Frontal cortex (tissue), 4 donors: ENCODE data around the gene NUTM2B. TPM values are rescaled to one million over a fixed set of nuclear protein-coding genes. Genes with fewer than 3 reads are reported as not detected.
"Not testable (repeated sequence)": the region's sequence is repeated elsewhere in the genome, so short reads cannot be mapped to it uniquely, and the experiment has no call there.

Source experiments
- DNase-seq, 2 donors: peaks; one replicate each; pipeline ENCODE4 v3.0.0; 2012; ENCODE audit warnings: low spot score in 2 of 2
- FAIRE-seq: peaks from 2 replicates; lab custom pipeline; 2012; peaks lifted over from hg19 to GRCh38; lab: Jason Lieb, UNC
- total RNA-seq: library from RNA; depleted of rRNA; stranded (reverse); fragments of >200 nt; gene quantifications from one replicate; pipeline ENCODE4 v1.2.3, GENCODE V29; 2014
- donor health status: control.
- donor health status: control.
- donor health status: control.

The NUTM2B gene
- total RNA-seq, 1 donor from 2014 or later = 1.6 TPM

DNA sequence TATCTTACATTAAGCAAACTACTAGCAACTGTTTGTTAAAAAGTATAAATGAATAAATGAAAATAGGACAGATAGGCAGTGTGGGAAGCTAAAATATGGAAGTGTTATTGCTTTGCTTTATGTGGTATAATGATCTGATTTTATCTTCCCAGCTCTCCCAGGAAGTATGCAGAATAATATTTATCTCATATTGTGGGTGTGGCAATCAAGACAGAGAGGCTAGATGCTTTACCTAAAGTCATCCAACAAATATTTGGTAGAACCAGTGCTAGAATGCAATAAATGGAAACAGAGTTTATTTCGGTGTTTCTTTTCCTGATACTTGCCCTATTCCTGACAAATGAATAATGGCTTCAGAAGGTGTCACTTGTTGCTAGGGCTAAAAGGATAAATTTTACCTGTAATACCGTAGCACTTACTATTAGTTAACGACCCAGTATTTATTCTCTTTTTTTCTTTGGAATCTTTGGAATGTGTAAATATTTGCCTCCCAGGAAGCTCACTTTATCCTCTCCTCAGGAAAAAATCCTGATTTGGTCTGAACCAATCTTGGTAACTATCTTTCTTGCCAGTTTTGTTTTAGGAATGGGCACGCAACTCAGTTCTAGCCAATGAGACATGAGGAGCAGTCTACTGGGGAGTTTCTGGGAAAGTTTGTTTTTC lies 14.0 kb downstream of the NUTM2B start:
- not testable (repeated sequence) for FAIRE-seq, DNase-seq

DNA sequence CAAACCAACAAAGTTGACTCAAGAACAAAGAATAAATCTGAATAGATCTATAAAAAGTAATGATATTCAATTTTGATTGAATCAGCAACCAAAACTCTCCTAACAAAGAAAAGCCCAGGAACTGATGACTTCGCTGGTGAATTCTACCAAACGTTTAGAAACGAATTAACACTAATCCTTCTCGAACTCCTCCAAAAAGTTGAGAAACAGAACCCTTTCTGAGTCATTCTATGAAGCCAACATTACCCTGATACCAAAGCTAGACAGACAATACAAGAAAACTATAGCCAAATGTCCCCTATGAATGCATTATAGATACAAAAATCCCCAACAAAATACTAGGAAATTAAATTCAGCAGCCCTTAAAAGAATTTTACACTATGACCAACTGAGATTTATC lies 17.0 kb downstream of the NUTM2B start:
- not testable (repeated sequence) for DNase-seq, FAIRE-seq

DNA sequence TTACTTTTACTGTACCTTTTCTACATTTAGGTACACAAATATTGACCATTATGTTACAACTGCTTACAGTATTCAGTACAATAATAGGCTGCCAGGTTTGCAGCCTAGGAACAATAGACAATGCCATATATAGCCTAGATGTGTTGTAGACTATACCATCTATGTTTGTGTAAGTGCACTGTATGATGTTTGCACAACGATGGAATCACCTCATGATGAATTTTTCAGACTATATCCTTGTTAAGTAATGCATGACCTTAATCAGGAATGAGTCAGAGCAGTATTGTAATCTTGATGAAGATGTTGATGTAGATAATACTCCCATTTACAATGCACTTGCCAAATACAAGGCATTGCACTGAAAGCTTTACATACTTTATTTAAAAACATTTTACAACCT lies 23.6 kb downstream of the NUTM2B start:
- not testable (repeated sequence) for DNase-seq, FAIRE-seq

DNA sequence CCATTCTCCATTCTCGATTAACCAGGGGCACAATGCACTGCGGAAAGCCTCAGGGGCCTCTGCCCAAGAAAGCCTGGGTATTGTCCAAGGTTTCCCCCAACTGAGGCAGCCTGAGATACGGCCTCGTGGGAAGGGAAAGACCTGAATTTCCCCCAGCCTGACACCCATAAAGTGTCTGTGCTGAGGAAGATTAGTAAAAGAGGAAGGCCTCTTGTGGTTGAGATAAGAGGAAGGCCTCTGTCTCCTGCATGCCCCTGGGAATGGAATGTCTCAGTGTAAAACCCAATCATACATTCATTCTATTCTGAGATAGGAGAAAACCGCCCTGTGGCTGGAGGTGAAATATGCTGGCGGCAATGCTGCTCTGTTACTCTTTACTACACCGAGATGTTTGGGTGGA lies 41.8 kb downstream of the NUTM2B start:
- FAIRE-seq, DNase-seq: not testable (repeated sequence)

DNA sequence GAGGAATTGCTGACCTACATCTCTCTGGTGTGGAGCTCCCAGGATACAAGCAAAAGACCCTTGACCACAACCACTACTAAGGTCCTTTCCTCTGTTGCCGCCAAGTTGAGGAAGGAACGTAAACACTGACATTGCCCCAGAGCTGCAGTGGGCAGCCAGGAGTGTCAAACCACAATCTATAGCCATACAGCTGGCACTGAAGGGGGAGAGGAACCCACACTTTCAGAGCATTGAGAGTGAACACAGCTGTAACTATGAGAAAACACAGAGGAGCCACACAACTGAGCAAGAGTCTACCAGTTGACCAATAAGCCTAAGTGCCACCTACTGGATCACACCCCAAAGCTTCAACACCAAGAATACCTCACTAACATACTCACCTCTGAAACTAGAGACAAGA lies 45.5 kb downstream of the NUTM2B start:
- DNase-seq, FAIRE-seq: not testable (repeated sequence)

DNA sequence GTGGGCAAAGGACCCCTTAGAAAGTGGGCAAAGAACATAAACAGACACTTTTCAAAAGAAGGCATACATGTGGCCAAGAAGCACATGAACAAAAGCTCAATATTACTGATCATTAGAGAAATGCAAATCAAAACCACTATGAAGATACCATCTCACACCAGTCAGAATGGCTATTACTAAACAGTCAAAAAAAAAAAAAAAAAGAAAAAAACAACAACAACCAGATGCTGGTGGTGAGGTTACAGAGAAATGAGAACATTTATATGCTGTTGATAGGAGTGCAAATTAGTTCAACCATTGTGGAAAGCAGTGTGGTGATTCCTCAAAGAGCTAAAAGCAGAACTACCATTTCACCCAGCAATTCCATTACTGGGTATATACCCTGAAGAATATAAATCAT lies 50.6 kb downstream of the NUTM2B start:
- not testable (repeated sequence) for FAIRE-seq

DNA sequence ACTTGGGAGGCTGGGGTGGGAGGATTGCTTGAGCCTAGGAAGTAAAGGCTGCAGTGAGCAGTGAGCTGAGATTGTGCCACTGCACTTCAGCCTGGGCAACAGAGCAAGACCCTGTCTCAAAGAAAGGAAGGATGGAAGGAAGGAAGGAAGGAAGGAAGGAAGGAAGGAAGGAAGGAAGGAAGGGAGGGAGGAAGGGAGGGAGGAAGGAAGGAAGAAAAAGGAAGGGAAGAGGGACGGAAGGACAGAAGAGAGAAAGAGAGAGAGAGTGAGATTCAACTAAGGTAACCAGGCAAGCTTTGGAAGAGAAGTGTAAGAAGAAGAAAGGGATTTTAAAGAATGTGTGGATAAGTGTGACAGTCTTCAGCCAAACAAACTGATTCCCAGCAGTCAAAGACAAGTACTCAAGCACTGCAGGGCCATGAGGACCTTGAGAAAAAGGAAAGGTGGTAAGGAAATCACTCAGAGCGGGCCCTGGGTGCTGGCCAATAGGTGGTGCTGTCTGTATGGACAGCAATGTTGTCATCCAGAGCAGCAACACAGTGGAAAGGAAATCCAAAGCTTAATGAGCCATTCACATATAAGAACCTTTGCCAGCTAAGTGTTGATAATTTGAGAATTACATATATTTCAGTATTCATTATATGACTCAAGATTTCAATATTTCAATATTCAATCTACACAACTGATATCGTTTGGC lies 55.4 kb downstream of the NUTM2B start:
- DNase-seq, FAIRE-seq: not testable (repeated sequence)

More for the DNA sequence above, 50.6 kb downstream of the NUTM2B start:
- not testable (repeated sequence) for DNase-seq

Other genes with a start within 250 kb of the NUTM2B start
- gene EIF5AL1, start 190.7 kb upstream of the NUTM2B start, total RNA-seq = under 0.01 TPM
- not detected for gene SFTPA2, start 142.8 kb upstream of the NUTM2B start, total RNA-seq
- not detected for gene SFTPA1, start 92.3 kb upstream of the NUTM2B start, total RNA-seq
- under 0.01 TPM for gene NUTM2E, start 123.5 kb downstream of the NUTM2B start, total RNA-seq
- 0.41 TPM for gene SFTPD, start 245.9 kb downstream of the NUTM2B start, total RNA-seq